ENCODE results near the gene RHOG.
A peak's percentile ranks its signal among the peaks of the same experiment; 100 is the strongest.

Gene RHOG

GRCh38 chr11:3834349-3834663 is 6.5 kb downstream of the RHOG start:
- H3K36me3 ChIP-seq (ENCODE audit: control insufficient read depth in 1 of 2, insufficient read depth in 2 of 2, low read depth in 1 of 2, low read length in 2 of 2), result peaks cover 17 to 59% of the 10 kb centered on the region in 2 experiments
- H3K79me1 ChIP-seq (replicated peaks; ENCODE audit: low read length, poor library complexity, severe bottlenecking), result peaks cover 22% of the 10 kb centered on the region
- no peak overlapping the region for H2BK12ac ChIP-seq (ENCODE audit: low read length in 2 of 2)
- no peak overlapping the region for H2AK5ac ChIP-seq (ENCODE audit: low read length, severe bottlenecking)
- H3K9me3 ChIP-seq (ENCODE audit: control insufficient read depth, low read length), result no peaks in the 10 kb centered on the region
- no peak overlapping the region for H2BK120ac ChIP-seq (ENCODE audit: low read depth, low read length)
- no peak overlapping the region for H3K4me3 ChIP-seq (ENCODE audit: insufficient read depth in 1 of 2, low read depth in 1 of 2, low read length in 2 of 2)
- H3K27me3 ChIP-seq (ENCODE audit: control insufficient read depth in 1 of 2, insufficient read depth in 1 of 2, low read length in 2 of 2), result no peaks in the 10 kb centered on the region
- H3K14ac ChIP-seq (ENCODE audit: low read length in 2 of 2), result no peak overlapping the region
- no peak overlapping the region for H4K91ac ChIP-seq (ENCODE audit: low read length)
- DNase-seq, result no peak
- H3K4me2 ChIP-seq (ENCODE audit: low read length, poor library complexity, severe bottlenecking), result no peak overlapping the region
- no peak overlapping the region for H3K27ac ChIP-seq (ENCODE audit: low read length, poor library complexity, severe bottlenecking)
- no peak overlapping the region for H3K18ac ChIP-seq (ENCODE audit: low read depth in 1 of 2, low read length in 2 of 2)
- no peak overlapping the region for H3K23ac ChIP-seq (ENCODE audit: low read length in 2 of 2)
- peak overlapping the region; percentile 4 for H2BK15ac ChIP-seq (ENCODE audit: low read depth, poor library complexity, severe bottlenecking)
- H2AFZ ChIP-seq (ENCODE audit: low read depth, low read length), result no peak overlapping the region
- peaks cover 12% of the 10 kb centered on the region for H3K4me1 ChIP-seq (ENCODE audit: control insufficient read depth, insufficient read depth, low read depth, low read length)
- H2BK5ac ChIP-seq (ENCODE audit: low read depth, low read length, poor library complexity, severe bottlenecking), result no peak overlapping the region
- H3K9ac ChIP-seq (ENCODE audit: low read length), result no peak overlapping the region
- WGBS, result 74% methylated on average over 4 of the region's 4 CpGs
- H3K4ac ChIP-seq (ENCODE audit: low read depth in 1 of 2, low read length in 2 of 2), result no peak overlapping the region
- no peak overlapping the region for H4K8ac ChIP-seq (ENCODE audit: low read length)

DNA sequence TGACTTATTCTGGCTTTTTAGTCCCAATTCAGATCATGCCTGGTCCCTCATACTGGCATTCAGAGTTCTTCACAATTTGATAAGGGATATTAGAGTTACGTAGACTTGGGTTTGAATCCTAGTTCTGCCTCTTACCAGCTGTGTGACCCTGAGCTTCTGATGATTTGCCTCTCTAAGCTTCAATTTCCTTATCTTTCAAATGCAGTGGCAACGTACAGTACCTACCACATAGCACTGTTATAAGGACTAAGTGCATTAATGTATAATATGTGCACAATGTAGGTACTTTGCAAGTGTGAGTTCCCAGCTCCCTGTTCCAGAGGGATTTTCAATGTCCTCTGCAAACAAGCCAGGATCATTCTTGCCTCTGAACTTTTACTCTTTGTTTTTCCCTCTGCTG is 7.3 kb downstream of the RHOG start:
- H2BK15ac ChIP-seq (ENCODE audit: low read depth, poor library complexity, severe bottlenecking), result no peak overlapping the region
- peaks cover 8% of the 10 kb centered on the region for H3K4me1 ChIP-seq (ENCODE audit: control insufficient read depth, insufficient read depth, low read depth, low read length)
- no peak overlapping the region for H3K23ac ChIP-seq (ENCODE audit: low read length in 2 of 2)
- H3K4ac ChIP-seq (ENCODE audit: low read depth in 1 of 2, low read length in 2 of 2), result no peak overlapping the region
- H2AK5ac ChIP-seq (ENCODE audit: low read length, severe bottlenecking), result no peak overlapping the region
- H3K27me3 ChIP-seq (ENCODE audit: control insufficient read depth in 1 of 2, insufficient read depth in 1 of 2, low read length in 2 of 2), result no peaks in the 10 kb centered on the region
- no peak overlapping the region for H4K91ac ChIP-seq (ENCODE audit: low read length)
- H3K14ac ChIP-seq (ENCODE audit: low read length in 2 of 2), result no peak overlapping the region
- H3K36me3 ChIP-seq (ENCODE audit: control insufficient read depth in 1 of 2, insufficient read depth in 2 of 2, low read depth in 1 of 2, low read length in 2 of 2), result peaks cover 17 to 61% of the 10 kb centered on the region in 2 experiments
- H3K27ac ChIP-seq (ENCODE audit: low read length, poor library complexity, severe bottlenecking), result no peak overlapping the region
- H2BK12ac ChIP-seq (ENCODE audit: low read length in 2 of 2), result no peak overlapping the region
- DNase-seq, result no peak
- 100% methylated on average over 1 of the region's 2 CpGs for WGBS
- H3K9ac ChIP-seq (ENCODE audit: low read length), result no peak overlapping the region
- no peak overlapping the region for H3K18ac ChIP-seq (ENCODE audit: low read depth in 1 of 2, low read length in 2 of 2)
- no peak overlapping the region for H3K4me2 ChIP-seq (ENCODE audit: low read length, poor library complexity, severe bottlenecking)
- no peaks in the 10 kb centered on the region for H3K9me3 ChIP-seq (ENCODE audit: control insufficient read depth, low read length)
- no peak overlapping the region for H3K4me3 ChIP-seq (ENCODE audit: insufficient read depth in 1 of 2, low read depth in 1 of 2, low read length in 2 of 2)
- no peak overlapping the region for H2AFZ ChIP-seq (ENCODE audit: low read depth, low read length)
- peaks cover 22% of the 10 kb centered on the region for H3K79me1 ChIP-seq (replicated peaks; ENCODE audit: low read length, poor library complexity, severe bottlenecking)
- H2BK5ac ChIP-seq (ENCODE audit: low read depth, low read length, poor library complexity, severe bottlenecking), result no peak overlapping the region
- H4K8ac ChIP-seq (ENCODE audit: low read length), result no peak overlapping the region
- no peak overlapping the region for H2BK120ac ChIP-seq (ENCODE audit: low read depth, low read length)

- Histone ChIP-seq H2BK15ac (ENCODE audit: low read depth, poor library complexity, severe bottlenecking) (no peak overlapping the region), H3K4me3 (ENCODE audit: insufficient read depth in 1 of 2, low read depth in 1 of 2, low read length in 2 of 2) (no peak overlapping the region), H3K4me2 (ENCODE audit: low read length, poor library complexity, severe bottlenecking) (no peak overlapping the region), H4K8ac (ENCODE audit: low read length) (no peak overlapping the region), H3K18ac (ENCODE audit: low read depth in 1 of 2, low read length in 2 of 2) (no peak overlapping the region), H3K79me1 (replicated peaks; ENCODE audit: low read length, poor library complexity, severe bottlenecking) (peaks cover 21% of the 10 kb centered on the region), H3K27me3 (ENCODE audit: control insufficient read depth in 1 of 2, insufficient read depth in 1 of 2, low read length in 2 of 2) (no peaks in the 10 kb centered on the region), H3K36me3 (ENCODE audit: control insufficient read depth in 1 of 2, insufficient read depth in 2 of 2, low read depth in 1 of 2, low read length in 2 of 2) (peaks cover 20 to 63% of the 10 kb centered on the region in 2 experiments), H3K4ac (ENCODE audit: low read depth in 1 of 2, low read length in 2 of 2) (no peak overlapping the region), H2BK120ac (ENCODE audit: low read depth, low read length) (no peak overlapping the region), H2BK12ac (ENCODE audit: low read length in 2 of 2) (no peak overlapping the region), H3K14ac (ENCODE audit: low read length in 2 of 2) (no peak overlapping the region), H3K4me1 (ENCODE audit: control insufficient read depth, insufficient read depth, low read depth, low read length) (peaks cover 8% of the 10 kb centered on the region), H2BK5ac (ENCODE audit: low read depth, low read length, poor library complexity, severe bottlenecking) (no peak overlapping the region), H2AFZ (ENCODE audit: low read depth, low read length) (no peak overlapping the region), H3K23ac (ENCODE audit: low read length in 2 of 2) (no peak overlapping the region), H3K27ac (ENCODE audit: low read length, poor library complexity, severe bottlenecking) (no peak overlapping the region), H2AK5ac (ENCODE audit: low read length, severe bottlenecking) (no peak overlapping the region), H3K9ac (ENCODE audit: low read length) (no peak overlapping the region), H4K91ac (ENCODE audit: low read length) (no peak overlapping the region), H3K9me3 (ENCODE audit: control insufficient read depth, low read length) (no peaks in the 10 kb centered on the region)
- WGBS, result 78% methylated on average over 1 of the region's 2 CpGs
- DNase-seq, result no peak
These were observed 7.9 kb downstream of the RHOG start for GRCh38 chr11:3832816-3833215.

GRCh38 chr11:3831378-3832239 is 9.2 kb downstream of the RHOG start:
- WGBS, result 87% methylated on average over 12 of the region's 13 CpGs
- Histone ChIP-seq H3K9ac (ENCODE audit: low read length) (no peak overlapping the region), H3K14ac (ENCODE audit: low read length in 2 of 2) (no peak overlapping the region)

More at GRCh38 chr11:3831378-3832239, 9.2 kb downstream of the RHOG start:
- Histone ChIP-seq H3K36me3 (ENCODE audit: control insufficient read depth in 1 of 2, insufficient read depth in 2 of 2, low read depth in 1 of 2, low read length in 2 of 2) (peaks cover 28 to 68% of the 10 kb centered on the region in 2 experiments), H2AK5ac (ENCODE audit: low read length, severe bottlenecking) (no peak overlapping the region), H3K9me3 (ENCODE audit: control insufficient read depth, low read length) (no peaks in the 10 kb centered on the region), H2BK120ac (ENCODE audit: low read depth, low read length) (no peak overlapping the region), H3K27ac (ENCODE audit: low read length, poor library complexity, severe bottlenecking) (no peak overlapping the region), H2BK12ac (ENCODE audit: low read length in 2 of 2) (no peak overlapping the region), H3K23ac (ENCODE audit: low read length in 2 of 2) (no peak overlapping the region), H2BK15ac (ENCODE audit: low read depth, poor library complexity, severe bottlenecking) (no peak overlapping the region), H3K4me2 (ENCODE audit: low read length, poor library complexity, severe bottlenecking) (no peak overlapping the region), H3K79me1 (replicated peaks; ENCODE audit: low read length, poor library complexity, severe bottlenecking) (peaks cover 24% of the 10 kb centered on the region), H3K4me3 (ENCODE audit: insufficient read depth in 1 of 2, low read depth in 1 of 2, low read length in 2 of 2) (no peak overlapping the region), H2AFZ (ENCODE audit: low read depth, low read length) (no peak overlapping the region), H2BK5ac (ENCODE audit: low read depth, low read length, poor library complexity, severe bottlenecking) (no peak overlapping the region), H3K18ac (ENCODE audit: low read depth in 1 of 2, low read length in 2 of 2) (no peak overlapping the region), H3K4ac (ENCODE audit: low read depth in 1 of 2, low read length in 2 of 2) (no peak overlapping the region), H4K91ac (ENCODE audit: low read length) (no peak overlapping the region), H4K8ac (ENCODE audit: low read length) (no peak overlapping the region), H3K27me3 (ENCODE audit: control insufficient read depth in 1 of 2, insufficient read depth in 1 of 2, low read length in 2 of 2) (no peaks in the 10 kb centered on the region), H3K4me1 (ENCODE audit: control insufficient read depth, insufficient read depth, low read depth, low read length) (peaks cover 4% of the 10 kb centered on the region)
- DNase-seq, result no peak

Measured in mesenchymal stem cell (in vitro differentiated cells and primary cell).